GM19239 (cell line): Measurements from ENCODE around the gene ANKRD16.

Experiments used
- DNase-seq: peaks from one replicate; pipeline ENCODE4 v3.0.0; 2011; ENCODE audit warnings: low spot score; ENCODE audit not compliant: insufficient read length
- FAIRE-seq: peaks from 2 replicates; lab custom pipeline; 2011; peaks lifted over from hg19 to GRCh38; lab: Jason Lieb, UNC

Gene ANKRD16

GRCh38 chr10:5813341-5814109 lies 76.2 kb downstream of the ANKRD16 start, which contains the start of gene GDI2:
TSS of gene GDI2 (minus strand) at chr10:5813434. CDS start at chr10:5813258, 176 bp downstream.
- FAIRE-seq (peak; percentile 96), DNase-seq (peak; percentile 79)

DNA sequence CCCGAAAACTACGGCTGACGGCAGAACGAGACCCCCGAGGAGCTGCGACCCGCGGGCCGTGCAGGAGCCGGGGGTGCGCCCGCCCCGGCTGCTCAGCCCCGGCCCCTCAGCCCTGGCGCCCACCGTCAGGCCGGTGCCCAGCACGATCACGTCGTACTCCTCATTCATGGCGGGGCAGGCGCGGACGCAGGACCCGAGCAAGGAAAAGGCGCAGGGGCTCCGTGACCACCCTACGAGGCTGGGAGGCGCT lies 76.7 kb downstream of the ANKRD16 start:
- no peak for FAIRE-seq

DNA sequence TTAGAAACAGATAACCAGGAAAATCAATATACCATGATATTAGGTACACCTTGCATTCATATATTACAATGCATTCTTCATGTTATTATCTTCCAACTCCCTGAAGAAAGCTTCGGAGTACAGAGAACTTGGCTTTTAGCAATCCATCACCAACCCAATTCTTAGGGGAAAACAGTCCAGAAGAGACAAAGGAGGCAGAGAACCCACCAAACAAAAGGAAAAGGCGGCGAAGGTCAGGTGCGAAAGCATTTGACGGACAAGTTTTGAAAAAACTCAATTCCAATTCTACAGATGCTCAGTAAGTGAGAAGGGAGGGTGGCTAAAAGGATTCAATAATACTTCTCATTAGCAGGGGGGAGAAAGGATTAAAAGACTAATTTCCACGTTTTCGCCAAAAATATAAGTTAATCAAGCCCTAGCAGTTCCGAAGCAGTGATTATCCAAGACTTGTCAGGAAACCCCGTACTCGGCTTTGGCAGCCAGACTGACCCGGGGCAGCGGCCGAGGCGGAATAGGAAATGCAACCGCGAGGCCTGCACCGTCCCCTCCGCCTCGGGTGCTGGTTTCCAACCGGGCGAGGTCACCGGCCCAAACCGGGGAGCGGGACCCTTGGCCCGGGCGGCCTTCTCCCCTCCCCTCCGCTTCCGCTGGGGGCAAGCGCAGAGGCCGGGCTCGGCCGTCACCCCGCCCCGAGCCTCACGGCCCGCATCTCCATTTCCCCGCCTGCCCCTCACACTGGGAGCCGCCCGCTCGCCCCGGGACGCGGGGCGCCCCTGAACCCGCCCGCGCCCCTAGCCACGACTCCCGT lies 77.2 kb downstream of the ANKRD16 start:
- DNase-seq (no peak), FAIRE-seq (peak; percentile 18)

More for the DNA sequence above, 76.7 kb downstream of the ANKRD16 start:
- DNase-seq = no peak
